ENCODE results near the gene SLC13A5.

- TF ChIP-seq CTCF (IDR thresholded peaks at IDR 0.05) (no peak), EP300 (IDR thresholded peaks at IDR 0.05) (no peak)
These were observed 45.7 kb downstream of the SLC13A5 start for GRCh38 chr17:6667516-6667915.

Measured in tibial nerve (tissue), 4 donors.